Measurements from ENCODE around the gene KIAA0753. TPM values are rescaled to one million over a fixed set of nuclear protein-coding genes. Genes with fewer than 3 reads are reported as not detected.

Gene KIAA0753
- total and polyA plus RNA-seq, 9 of the 15 experiments (the other 6 are each of a cell fraction or from before 2014, with no cell fraction given): 2.0 to 9.0 (median 6.9) TPM

DNA sequence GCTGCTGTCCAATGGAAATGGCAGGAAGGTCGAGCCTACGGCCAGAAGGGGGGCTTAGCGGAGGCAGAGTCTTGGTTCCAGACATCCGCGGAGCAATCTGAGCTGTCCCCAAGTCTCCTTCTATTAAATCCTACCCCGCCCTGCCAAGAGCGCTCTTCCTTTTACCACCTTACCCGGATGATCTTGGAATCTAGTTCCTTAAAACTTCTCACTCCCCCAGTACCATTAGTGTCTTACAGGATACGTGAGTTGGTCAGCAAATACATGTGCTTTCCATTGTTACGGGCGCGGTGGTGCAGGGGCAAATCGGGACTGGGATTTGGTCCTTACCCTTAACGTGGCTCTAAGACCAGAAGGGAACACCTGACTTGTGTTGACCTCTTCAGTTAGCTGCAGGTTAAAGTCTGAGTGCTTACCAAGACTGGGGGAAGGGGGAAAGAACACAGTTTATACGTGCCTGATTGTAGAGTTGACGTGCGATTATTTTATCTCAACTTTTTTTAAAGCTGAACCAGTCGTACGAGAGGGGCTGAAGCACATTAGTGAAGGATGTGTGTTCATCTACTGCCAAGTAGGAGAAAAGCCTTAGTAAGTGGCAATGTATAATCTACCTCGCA lies 844 bp upstream of the KIAA0753 start (continued):
- TF ChIP-seq BDP1 (IDR thresholded peaks at IDR 0.05; ENCODE audit: insufficient read depth, insufficient read length): no peak
- no peak for TF ChIP-seq ZNF165 (CRISPR knock-in tag; IDR thresholded peaks at IDR 0.05; ENCODE audit: borderline replicate concordance)
- TF ChIP-seq, protein P1, sequence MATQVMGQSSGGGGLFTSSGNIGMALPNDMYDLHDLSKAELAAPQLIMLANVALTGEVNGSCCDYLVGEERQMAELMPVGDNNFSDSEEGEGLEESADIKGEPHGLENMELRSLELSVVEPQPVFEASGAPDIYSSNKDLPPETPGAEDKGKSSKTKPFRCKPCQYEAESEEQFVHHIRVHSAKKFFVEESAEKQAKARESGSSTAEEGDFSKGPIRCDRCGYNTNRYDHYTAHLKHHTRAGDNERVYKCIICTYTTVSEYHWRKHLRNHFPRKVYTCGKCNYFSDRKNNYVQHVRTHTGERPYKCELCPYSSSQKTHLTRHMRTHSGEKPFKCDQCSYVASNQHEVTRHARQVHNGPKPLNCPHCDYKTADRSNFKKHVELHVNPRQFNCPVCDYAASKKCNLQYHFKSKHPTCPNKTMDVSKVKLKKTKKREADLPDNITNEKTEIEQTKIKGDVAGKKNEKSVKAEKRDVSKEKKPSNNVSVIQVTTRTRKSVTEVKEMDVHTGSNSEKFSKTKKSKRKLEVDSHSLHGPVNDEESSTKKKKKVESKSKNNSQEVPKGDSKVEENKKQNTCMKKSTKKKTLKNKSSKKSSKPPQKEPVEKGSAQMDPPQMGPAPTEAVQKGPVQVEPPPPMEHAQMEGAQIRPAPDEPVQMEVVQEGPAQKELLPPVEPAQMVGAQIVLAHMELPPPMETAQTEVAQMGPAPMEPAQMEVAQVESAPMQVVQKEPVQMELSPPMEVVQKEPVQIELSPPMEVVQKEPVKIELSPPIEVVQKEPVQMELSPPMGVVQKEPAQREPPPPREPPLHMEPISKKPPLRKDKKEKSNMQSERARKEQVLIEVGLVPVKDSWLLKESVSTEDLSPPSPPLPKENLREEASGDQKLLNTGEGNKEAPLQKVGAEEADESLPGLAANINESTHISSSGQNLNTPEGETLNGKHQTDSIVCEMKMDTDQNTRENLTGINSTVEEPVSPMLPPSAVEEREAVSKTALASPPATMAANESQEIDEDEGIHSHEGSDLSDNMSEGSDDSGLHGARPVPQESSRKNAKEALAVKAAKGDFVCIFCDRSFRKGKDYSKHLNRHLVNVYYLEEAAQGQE (IDR thresholded peaks at IDR 0.05; ENCODE audit: borderline replicate concordance): peak; percentile 14; the same call in 1 of the 2 replicates
- TF ChIP-seq, protein P1 (CRISPR knock-in tag; IDR thresholded peaks at IDR 0.05; ENCODE audit: low read depth): no peak
- TF ChIP-seq, protein P2, sequence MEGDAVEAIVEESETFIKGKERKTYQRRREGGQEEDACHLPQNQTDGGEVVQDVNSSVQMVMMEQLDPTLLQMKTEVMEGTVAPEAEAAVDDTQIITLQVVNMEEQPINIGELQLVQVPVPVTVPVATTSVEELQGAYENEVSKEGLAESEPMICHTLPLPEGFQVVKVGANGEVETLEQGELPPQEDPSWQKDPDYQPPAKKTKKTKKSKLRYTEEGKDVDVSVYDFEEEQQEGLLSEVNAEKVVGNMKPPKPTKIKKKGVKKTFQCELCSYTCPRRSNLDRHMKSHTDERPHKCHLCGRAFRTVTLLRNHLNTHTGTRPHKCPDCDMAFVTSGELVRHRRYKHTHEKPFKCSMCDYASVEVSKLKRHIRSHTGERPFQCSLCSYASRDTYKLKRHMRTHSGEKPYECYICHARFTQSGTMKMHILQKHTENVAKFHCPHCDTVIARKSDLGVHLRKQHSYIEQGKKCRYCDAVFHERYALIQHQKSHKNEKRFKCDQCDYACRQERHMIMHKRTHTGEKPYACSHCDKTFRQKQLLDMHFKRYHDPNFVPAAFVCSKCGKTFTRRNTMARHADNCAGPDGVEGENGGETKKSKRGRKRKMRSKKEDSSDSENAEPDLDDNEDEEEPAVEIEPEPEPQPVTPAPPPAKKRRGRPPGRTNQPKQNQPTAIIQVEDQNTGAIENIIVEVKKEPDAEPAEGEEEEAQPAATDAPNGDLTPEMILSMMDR (IDR thresholded peaks at IDR 0.05 in 2 of 3, conservative IDR thresholded peaks at IDR 0.05 in 1 of 3; ENCODE audit: insufficient read depth in 2 of 3, low read depth in 1 of 3, low read length in 3 of 3): no peak
- TF ChIP-seq ZNF23 (CRISPR knock-in tag; IDR thresholded peaks at IDR 0.05): no peak
- 0 out of 2 replicates have a peak, but pooled peaks have one; percentile 29 for TF ChIP-seq SUPT5H (IDR thresholded peaks at IDR 0.05)
- TF ChIP-seq HDAC8 (tag; IDR thresholded peaks at IDR 0.05): no peak
- TF ChIP-seq KDM4B (IDR thresholded peaks at IDR 0.05; ENCODE audit: borderline replicate concordance in 2 of 2, low read depth in 1 of 2): no peak
- no peak for TF ChIP-seq EGR1 (conservative IDR thresholded peaks at IDR 0.05)
- 0 out of 2 replicates have a peak, but pooled peaks have one; percentile 6 for TF ChIP-seq E2F5 (CRISPR knock-in tag; IDR thresholded peaks at IDR 0.05)
- no peak for TF ChIP-seq MTA3 (IDR thresholded peaks at IDR 0.05; ENCODE audit: borderline replicate concordance)
- TF ChIP-seq RBM34 (IDR thresholded peaks at IDR 0.05; ENCODE audit: borderline replicate concordance, insufficient read depth, low read length): no peak
- TF ChIP-seq, protein P3, sequence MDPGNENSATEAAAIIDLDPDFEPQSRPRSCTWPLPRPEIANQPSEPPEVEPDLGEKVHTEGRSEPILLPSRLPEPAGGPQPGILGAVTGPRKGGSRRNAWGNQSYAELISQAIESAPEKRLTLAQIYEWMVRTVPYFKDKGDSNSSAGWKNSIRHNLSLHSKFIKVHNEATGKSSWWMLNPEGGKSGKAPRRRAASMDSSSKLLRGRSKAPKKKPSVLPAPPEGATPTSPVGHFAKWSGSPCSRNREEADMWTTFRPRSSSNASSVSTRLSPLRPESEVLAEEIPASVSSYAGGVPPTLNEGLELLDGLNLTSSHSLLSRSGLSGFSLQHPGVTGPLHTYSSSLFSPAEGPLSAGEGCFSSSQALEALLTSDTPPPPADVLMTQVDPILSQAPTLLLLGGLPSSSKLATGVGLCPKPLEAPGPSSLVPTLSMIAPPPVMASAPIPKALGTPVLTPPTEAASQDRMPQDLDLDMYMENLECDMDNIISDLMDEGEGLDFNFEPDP (CRISPR knock-in tag; IDR thresholded peaks at IDR 0.05): no peak

Data from K562 (cell line).